NCI-H1092 (cell line): ENCODE results near the gene ZC3H7B.
A peak's percentile ranks its signal among the peaks of the same experiment; 100 is the strongest.
"Not testable (repeated sequence)": the region's sequence is repeated elsewhere in the genome, so short reads cannot be mapped to it uniquely, and the experiment has no call there.

Source experiments
- DNase-seq: peaks from one replicate; lab custom pipeline; 2025; lab: John Stamatoyannopoulos, UW

Gene ZC3H7B

GRCh38 chr22:41301085-41302020, at the start of gene ZC3H7B:
TSS of gene ZC3H7B (plus strand) at chr22:41301525. CDS start at chr22:41320661, 19,136 bp downstream.
- peak; percentile 74 for DNase-seq

GRCh38 chr22:41252365-41252764, 49.0 kb upstream of the ZC3H7B start:
- no peak for DNase-seq

- no peak for DNase-seq
Measured at GRCh38 chr22:41254230-41254629, 47.1 kb upstream of the ZC3H7B start.

GRCh38 chr22:41256254-41257253, 44.8 kb upstream of the ZC3H7B start:
- DNase-seq, result no peak

GRCh38 chr22:41257696-41258095, 43.6 kb upstream of the ZC3H7B start:
- no peak for DNase-seq

GRCh38 chr22:41259756-41260155, 41.6 kb upstream of the ZC3H7B start:
- not testable (repeated sequence) for DNase-seq

- DNase-seq, result no peak
Measured at GRCh38 chr22:41260871-41261270, 40.5 kb upstream of the ZC3H7B start.

- DNase-seq, result no peak
Measured at GRCh38 chr22:41261541-41262249, 39.6 kb upstream of the ZC3H7B start.

GRCh38 chr22:41262250-41262765, 39.0 kb upstream of the ZC3H7B start:
- no peak for DNase-seq

- no peak for DNase-seq
Measured at GRCh38 chr22:41263704-41264103, 37.6 kb upstream of the ZC3H7B start.

- no peak for DNase-seq
Measured at GRCh38 chr22:41264408-41264941, 36.9 kb upstream of the ZC3H7B start.

GRCh38 chr22:41267958-41268357, 33.4 kb upstream of the ZC3H7B start:
- DNase-seq, result no peak

- DNase-seq, result no peak
Measured at GRCh38 chr22:41271787-41272186, 29.5 kb upstream of the ZC3H7B start.

- DNase-seq, result no peak
Measured at GRCh38 chr22:41273128-41273527, 28.2 kb upstream of the ZC3H7B start.

- DNase-seq, result no peak
Measured at GRCh38 chr22:41274856-41275255, 26.5 kb upstream of the ZC3H7B start.

- DNase-seq, result no peak
Measured at GRCh38 chr22:41280065-41280464, 21.3 kb upstream of the ZC3H7B start.

GRCh38 chr22:41280854-41281253, 20.5 kb upstream of the ZC3H7B start:
- DNase-seq, result no peak

- no peak for DNase-seq
Measured at GRCh38 chr22:41284465-41284864, 16.9 kb upstream of the ZC3H7B start.

GRCh38 chr22:41285441-41285819, 15.9 kb upstream of the ZC3H7B start:
- DNase-seq, result no peak

- DNase-seq, result peak; percentile 98
Measured at GRCh38 chr22:41285820-41286638, 15.3 kb upstream of the ZC3H7B start, which contains the start of gene RANGAP1. TSS of gene RANGAP1 (minus strand) at chr22:41286187. CDS start at chr22:41281044, 5,143 bp downstream.
